Fibroblast of lung (primary cell): ENCODE results near the gene ANO1.

Experiments used
- CTCF ChIP-seq, 2 donors: IDR thresholded peaks in 1 of 2; conservative IDR thresholded peaks in 1 of 2; 1 replicate in 1 of 2; 2 replicates in 1 of 2; pipeline ENCODE4 v1.5.1; 2011 to 2012; ENCODE audit warnings: low read length in 2 of 2, control low read depth in 1 of 2, inconsistent platforms in 1 of 2, low read depth in 1 of 2, mild to moderate bottlenecking in 1 of 2
- EZH2 ChIP-seq: IDR thresholded peaks from 2 replicates; pipeline ENCODE4 v1.5.1; 2012; ENCODE audit warnings: low read length, control low read depth, mild to moderate bottlenecking; ENCODE audit errors: missing control alignments

GRCh38 chr11:70118642-70119041, 40.5 kb downstream of the ANO1 start:
- TF ChIP-seq CTCF (conservative IDR thresholded peaks at IDR 0.05 in 1 of 2, IDR thresholded peaks at IDR 0.05 in 1 of 2; ENCODE audit: low read depth in 1 of 2, low read length in 2 of 2) (no peak), EZH2 (no peak)
